CD4-positive, alpha-beta T cell treated with Interleukin-6 at 100 ng/mL for 8 hours (primary cell): Measurements from ENCODE around the gene CCL26.

Experiments
- DNase-seq: peaks from one replicate; pipeline ENCODE4 v3.0.0-alpha.2; 2020; ENCODE audit warnings: mixed read lengths, low spot score

CCL26 gene, protein sequence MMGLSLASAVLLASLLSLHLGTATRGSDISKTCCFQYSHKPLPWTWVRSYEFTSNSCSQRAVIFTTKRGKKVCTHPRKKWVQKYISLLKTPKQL

DNA sequence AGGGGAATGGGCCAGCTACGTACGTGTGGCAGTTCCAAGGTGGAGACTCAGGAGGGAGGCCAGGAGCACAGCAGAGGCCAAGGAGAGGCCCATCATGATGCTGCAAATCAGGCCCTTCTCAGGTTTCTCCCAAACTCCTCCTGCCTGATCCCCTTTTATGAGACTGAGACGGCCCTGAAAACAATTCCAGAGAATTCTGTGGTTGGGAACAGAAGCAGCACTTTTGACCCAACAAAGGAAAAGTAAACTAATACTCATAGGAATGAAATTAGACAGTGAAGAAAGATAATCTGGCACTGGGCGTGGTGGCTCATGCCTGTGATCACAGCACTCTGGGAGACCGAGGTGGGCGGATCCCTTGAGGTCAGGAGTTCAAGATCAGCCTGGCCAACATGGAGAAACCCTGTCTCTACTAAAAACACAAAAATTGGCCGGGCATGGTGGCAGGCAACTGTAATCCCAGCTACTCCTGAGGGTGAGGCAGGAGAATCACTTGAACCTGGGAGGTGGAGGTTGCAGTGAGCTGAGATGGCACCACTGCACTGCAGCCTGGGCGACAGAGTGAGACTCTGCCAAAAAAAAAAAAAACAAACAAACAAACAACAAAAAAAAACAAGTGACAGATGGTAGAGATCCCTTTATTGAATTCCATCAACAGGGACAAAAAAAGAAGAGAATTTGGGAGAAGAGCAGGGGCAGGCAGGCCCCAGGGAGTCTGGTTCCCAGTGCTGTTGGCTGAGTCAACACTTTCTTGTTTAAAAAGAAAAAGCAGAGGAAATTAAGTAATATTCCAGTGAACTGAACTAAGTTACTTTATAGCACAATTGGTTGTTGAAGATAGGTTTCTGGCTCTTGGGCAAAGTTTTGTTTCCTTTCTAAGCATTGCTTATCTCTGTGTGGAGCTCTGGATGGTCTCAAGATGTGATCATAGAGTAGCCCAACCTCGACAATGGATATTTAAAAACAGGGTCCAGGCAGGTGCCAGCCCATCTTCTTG, at the start of gene CCL26:
Gene CCL26, minus strand, starts transcription at position 131 of the 997 bp plus-strand sequence. Its CDS starts 35 bp downstream, at position 96.
- DNase-seq, result no peak

DNA sequence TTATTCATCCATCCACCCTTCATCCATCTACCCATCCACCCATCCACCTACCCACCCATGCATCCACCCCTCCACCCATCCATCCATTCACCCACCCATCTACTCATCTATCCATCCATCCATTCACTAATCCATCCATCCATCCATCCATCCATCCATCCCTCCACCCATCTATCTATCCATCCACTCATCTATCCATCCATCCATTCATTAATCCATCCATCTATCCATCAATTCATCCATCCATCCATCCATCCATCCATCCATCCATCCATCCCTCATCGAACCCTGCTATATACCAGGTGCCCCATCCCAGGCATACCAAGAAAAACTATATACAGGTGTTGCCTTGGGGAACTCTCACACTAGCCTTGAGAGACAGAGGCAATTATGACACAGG, 48.7 kb upstream of the CCL26 start:
- no peak for DNase-seq

DNA sequence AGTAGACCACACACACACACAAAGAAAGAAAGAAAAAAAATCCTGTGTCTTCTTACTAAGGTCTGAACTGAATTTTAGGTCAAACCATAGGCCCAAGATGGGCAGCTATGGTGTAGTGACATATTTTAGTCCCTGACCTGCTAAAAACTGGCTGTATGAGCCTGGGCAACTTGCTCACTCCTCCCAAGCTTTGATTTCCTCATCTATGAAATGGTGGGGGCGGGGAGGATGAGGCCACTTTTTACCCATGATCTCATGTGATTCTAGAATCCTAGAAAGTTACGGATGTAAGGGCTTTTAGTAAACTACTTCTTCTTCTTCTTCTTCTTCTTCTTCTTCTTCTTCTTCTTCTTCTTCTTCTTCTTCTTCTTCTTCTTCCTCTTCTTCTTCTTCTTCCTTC, 47.7 kb upstream of the CCL26 start:
- DNase-seq, result no peak

DNA sequence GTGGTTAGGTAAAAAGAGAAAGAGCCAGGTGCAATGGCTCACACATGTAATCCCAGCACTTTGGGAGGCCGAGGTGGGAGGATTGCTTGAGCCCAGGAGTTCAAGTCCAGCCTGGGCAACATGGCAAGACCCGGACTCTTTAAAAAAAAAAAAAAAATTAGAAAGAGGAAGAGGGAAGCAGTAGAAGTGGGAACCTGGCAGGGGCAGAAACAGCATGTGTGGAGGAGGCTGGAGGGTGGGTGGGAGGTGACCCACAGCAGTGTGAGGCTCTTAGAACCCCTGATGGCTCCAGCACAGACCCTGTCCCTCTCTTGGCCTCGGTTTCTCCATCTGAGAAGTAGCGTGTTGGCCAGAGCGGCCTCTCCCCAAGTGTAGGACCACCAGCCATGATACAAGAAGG, 46.5 kb upstream of the CCL26 start:
- DNase-seq, result no peak

DNA sequence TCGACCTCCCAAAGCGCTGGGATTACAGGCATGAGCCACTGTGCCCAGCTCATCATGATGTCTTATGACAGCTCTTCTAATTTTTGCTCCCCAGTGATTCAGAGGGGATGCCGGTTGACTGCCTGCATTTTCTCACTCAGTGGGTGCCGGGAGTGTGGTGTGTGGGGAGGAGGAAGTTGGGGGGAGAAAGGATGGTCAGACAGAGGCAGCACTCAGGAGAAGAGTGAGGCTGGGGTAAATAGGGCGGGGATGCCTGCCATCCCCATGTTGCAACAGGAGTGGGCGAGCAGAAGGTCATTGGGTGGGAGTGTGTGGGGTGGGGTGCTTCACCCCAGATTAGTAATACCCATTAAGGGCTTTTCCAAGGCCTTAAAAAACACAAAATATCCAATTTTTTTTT, 45.1 kb upstream of the CCL26 start:
- DNase-seq, result no peak

DNA sequence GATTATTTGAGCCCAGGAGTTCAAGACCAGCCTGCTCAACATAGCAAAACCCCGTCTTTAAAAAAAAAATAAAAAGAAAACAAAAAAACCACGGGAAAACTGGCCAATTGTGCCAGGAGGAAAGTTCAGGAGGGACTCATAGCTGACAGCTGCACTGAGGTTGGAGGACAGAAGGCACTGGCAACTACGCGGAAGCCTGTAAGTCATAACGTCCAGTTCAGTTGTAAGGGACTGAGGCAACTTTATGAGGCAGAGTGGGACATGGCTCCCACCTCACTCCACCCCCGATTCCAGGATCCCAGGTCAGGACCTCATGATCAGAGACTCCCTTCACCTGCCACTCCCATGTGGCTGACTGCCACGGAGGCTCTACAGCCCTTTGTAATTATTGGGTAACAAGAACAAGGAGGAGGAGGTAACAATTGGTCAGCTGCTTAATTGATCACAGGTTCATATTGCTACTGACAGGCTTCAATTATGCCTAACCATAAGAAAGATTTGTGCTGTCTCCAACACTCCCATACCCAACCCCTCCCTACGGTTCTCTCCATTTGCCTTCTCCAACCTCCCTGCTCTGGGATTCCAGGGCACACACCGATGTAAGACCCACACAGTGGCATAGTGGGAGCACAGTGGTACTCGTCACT, 43.5 kb upstream of the CCL26 start:
- no peak for DNase-seq

DNA sequence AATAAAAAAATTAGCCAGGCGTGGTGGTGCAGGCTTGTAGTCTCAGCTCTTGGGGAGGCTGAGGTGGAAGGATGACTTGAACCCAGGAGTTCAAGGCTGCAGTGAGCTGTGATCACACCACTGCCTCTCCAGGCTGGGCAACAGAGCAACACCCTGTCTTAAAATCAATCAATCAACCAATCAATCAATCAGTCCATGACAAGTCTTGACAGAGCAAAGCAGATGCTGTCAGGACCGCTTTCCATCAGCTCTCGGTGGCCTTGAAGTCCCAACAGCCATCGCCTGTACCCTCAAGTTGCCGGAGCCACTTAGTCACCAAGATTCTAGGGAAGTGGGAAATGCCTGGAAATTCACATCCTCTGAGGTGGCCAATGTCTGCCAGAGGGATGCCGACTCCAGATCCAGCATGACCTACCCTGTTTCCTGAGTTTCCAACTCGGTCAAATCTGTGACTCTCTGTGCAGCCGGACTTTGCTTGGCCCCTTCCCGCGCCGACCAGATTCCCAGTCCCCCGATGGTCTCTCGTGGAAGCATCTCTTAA, 42.5 kb upstream of the CCL26 start:
- DNase-seq, result no peak

DNA sequence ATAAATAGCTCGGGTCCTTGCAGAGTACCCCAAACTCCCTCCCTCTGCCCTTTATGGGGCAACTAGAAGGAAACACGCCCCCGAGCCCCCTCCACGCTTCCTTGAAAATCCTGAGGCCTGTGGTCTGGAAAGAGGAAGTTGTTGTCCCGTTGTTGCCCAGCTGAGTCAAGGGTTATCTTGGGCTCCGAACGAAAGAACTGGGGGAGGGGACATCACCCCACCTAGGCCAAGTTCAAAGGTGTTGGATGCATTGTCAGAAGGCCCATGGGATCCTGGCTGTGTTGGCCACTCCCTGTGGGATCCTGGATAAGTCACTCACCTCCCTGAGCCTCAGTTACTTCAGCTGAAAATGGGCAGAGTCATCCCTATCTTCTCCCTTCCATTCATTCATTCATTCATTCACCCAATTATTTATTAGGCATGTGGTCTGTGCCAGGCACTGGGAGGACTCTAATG, 41.8 kb upstream of the CCL26 start, which contains the start of gene CCL24:
Gene CCL24, minus strand, starts transcription at position 26 of the 456 bp plus-strand sequence. CDS start 91 bp downstream, outside the sequence.
- no peak for DNase-seq

DNA sequence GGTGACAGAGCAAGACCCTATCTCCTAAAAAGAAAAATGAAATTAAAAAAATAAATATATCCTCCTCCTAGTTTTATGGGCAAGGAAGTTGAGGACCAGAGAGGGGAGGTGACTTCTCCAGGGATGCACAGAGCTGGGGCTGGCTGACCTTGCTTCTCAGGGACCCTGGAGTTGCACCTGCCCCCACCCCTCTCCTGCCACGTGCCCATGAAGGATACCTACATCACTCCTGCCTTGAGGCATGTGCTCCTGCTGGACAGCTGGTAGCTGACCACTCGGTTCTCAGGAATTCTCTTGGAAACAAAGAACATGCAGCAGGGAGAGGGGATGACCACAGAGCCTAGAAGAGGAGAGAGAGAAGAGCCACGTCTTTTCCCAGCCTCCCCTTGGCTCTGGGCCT, 41.1 kb upstream of the CCL26 start:
- no peak for DNase-seq

DNA sequence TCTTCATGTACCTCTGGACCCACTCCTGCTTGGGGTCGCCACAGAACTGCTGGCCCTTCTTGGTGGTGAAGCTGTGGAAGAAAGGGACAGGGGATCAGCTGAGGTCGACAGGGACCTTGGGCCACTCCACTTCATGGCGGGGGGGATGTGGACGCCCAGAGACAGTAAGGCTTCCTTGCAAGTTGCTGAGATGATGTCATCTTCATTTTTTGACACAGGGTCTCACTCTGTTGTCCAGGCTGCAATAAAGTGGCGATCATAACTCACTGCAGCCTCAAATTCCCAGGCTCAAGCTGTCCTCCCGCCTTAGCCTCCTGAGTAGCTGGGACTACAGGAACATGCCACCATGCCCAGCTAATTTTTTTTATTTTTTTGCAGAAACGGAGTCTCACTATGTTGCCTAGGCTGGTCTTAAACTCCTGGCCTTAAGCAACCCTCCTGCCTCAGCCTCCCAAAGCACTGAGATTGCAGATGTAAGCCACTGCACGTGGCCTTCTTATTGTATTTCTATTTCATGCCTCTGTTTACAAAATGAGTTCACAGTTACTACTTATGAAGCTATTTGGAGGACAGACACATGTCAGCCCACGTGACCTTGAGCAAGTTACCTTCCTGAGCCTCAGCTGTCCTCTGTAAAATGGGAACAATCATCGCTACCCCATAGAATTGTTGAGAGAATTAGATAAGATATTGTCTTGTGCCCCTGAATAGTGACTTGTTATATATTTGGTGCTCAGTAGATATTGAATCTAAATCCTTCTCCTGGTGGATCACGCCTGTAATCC, 40.1 kb upstream of the CCL26 start:
- no peak for DNase-seq

DNA sequence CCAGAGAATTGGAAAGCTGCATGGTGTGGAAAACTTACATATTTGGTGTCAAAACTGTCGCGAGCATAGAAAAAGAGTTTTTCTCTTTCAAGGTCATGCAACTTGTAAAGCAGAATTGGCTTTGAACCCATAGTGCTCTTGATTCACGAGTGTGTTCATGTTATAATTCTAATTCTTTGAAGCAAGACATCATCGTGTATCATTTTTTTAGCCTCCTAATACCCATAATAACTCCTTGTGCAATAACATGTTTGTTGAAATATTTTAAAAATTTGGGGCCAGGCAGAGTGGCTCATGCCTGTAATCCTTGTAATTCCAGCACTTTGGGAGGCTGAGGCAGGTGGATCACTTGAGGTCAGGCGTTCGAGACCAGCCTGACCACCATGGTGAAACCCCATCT, 37.4 kb upstream of the CCL26 start:
- no peak for DNase-seq

DNA sequence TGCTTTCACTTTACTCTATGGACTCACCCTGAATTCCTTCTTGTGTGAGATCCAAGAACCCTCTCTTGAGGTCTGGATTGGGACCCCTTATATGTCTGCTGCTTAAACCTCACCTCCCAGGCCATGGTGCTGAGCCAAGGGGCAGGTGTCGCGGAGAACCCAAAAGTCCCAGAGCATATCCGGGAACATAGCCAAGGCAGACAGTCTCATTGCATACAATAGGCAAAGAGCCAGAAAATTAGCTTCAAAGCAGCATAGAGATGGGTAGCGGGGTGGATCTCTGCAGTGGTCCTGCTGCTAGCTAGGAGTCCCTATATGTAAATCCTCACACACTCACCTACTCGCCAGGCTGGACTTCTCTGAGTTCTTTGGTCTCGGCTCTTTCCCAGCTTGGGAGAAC, 36.1 kb upstream of the CCL26 start:
- no peak for DNase-seq

DNA sequence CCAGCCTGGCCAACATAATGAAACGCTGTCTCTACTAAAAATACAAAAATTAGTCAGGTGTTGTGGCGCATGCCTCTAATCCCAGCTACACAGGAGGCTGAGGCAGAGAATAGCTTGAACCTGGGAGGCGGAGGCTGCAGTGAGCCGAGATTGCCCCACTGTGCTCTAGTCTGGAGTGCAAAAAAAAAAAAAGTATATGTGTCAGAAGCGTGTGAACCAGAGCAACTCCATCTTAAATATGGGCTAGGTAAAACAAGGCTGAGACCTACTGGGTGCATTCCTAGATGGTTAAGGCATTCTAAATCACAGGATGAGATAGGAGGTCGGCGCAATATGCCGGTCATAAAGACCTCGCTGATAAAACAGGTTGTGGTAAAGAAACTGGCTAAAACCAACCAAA, 35.4 kb upstream of the CCL26 start:
- no peak for DNase-seq

DNA sequence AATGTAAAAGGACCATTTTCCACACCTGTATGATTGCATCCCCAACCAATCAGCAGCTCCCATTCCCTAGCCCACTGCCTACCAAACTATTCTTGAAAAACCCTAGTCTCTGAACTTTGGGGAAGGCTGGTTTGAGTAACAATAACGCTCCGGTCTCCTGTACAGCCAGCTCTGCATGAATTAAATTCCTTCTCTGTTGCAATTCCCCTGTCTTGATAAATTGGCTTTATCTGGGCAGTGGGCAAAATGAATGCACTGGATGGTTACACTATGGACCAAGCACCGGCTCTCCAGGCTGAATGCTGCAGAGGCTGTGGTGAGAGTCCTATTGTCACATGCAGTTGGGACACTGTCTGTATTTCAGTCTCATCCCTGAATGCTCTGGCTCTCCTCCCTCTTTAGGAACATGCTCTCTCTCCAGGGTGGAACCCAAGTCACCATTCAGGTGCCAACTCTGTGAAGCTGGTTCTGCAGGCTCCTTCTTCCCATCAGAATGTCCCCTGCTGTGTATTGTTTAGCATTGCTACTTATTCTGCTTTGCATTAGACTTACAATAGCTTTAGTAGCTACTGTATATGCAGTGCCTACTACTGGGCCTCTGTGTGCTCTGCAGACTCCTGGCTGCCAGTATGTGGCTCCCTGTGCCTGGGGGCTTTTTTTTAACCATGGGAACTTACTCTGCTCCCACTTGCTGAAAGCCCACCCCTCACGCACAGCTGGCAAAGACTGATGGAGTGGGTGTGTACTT, 34.7 kb upstream of the CCL26 start:
- no peak for DNase-seq

DNA sequence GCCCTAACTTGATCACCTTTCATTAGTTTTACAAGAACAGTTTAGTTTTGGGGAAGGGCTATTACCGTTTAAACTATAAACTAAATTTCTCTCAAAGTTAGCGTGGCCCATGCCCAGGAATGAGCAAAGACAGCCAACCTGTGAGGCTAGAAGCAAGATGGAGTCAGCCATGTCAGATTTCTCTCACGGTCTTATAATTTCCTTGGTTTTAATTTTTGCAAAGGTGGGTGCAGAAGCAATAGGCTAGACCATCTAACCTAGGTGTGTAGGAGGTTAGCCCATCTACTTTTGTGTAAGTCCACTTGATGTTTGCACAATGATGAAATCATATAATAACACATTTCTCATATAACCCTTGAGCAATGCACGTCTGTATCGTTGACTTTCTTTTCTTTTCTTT, 32.7 kb upstream of the CCL26 start:
- no peak for DNase-seq

DNA sequence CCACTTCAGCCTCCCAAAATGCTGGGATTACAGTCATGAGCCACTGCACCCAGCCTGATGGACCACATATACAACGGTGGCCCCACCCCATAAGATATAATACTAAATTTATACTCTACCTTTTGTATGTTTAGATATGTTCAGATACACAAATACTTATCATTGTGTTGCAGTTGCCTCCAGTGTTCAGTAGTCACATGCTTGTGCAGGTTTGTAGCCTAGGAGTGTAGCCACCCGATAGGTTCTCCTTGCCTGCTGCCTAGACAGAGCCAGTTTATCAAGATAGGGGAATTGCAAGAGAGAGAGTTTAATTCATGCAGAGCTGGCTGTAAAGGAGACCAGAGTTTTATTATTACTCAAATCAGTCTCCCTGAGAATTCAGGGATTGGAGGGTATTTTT, 32.0 kb upstream of the CCL26 start:
- no peak for DNase-seq

DNA sequence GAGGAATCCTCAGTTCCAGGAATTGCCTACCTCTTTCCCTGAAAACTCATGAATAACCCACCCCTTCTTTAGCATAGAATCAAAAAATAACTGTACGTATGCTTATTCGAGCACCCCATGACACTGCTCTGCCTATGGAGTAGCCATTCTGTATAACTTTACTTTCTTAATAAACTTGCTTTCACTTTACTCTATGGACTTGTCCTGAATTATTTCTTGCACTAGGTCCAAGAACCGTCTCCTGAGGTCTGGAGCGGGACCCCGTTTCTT, 30.5 kb upstream of the CCL26 start:
- no peak for DNase-seq

DNA sequence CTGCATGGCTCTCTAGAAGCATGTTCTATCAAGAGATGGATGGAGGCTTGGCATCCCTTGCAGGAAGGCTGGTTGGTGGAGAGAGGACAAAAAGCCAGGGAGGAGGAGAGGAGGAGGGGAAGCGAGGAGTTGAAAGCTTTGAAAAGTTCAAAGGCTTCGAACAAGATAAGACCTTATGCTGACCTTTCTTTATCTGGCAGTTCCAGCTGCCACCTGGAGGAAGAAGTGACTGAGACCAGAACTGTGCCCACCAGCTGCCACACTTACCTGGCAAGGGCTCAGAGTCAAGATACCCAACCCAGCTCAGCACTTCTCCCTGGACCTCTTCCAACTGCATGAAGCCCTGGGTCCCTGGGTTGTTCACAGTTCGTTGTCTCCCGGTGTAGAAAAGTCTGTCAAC, 26.8 kb upstream of the CCL26 start:
- no peak for DNase-seq

DNA sequence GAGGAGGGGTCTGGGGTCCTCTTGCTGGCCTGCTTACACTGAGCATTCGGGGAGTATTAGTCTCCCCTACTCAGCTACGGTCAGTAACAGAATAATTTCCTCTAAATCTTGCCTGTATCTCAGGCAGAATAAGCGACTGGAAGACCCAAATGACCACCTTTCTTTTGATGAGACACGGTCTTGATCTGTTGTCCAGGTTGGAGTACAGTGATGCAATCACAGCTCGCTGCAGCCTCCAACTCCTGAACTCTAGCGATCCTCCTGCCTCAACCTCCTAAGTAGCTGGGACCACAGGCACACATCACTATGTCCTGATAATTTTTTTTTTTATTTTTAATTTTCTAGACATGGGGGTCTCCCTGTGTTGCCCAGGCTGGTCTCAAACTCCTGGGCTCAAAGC, 24.4 kb upstream of the CCL26 start:
- no peak for DNase-seq

DNA sequence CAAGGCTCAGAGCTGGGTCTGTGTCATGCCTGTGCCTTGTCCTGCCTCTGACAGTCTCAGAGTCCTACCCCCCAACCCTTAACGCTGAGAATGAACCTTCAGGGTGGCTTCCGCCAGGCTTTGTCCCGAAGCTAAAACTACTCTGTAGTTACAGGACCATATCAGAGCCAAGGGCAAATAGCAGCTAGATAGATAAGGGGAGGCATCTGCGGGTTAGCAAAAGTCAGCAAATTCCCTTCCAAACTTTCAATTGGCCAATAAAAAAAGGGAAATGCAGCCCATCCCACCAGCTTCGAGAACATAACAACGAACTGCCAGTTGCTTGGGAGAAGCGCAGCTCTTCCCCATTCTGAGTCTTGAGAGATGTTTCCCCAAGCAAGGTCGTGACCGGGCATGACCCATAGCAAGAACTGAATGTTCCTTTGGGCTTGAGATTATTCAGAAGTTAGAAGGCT, 23.8 kb upstream of the CCL26 start:
- DNase-seq, result no peak

DNA sequence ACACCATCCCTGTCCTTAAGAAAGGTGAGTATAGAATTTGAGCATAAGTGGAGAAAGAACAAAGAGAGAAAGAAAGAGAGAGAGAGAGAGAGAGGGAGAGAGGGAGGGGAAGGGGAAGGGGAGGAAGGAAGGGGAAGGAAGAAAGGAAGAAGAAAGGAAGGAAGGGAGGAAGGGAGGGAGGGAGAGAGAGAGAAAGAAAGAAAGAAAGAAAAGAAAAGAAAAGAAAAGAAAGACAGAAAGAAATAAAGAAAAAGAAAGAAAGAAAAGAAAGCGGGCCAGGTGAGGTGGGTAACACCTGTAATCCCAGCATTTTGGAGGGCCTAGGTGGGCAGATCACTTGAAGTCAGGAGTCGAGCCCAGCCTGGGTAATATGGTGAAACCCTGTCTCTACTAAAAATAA, 21.7 kb upstream of the CCL26 start:
- DNase-seq, result no peak
